Upper lobe of left lung (tissue), 6 donors: ENCODE measurements around the gene BAZ1B. TPM values are rescaled to one million over a fixed set of nuclear protein-coding genes. Genes with fewer than 3 reads are reported as not detected.

ENCODE experiments used
- ATAC-seq, 2 donors: fragments of 200-7000 bp; cut with Tn5 transposase; one replicate each; pipeline ENCODE4 v1.9.1; 2022; ENCODE audit warnings: mild to moderate bottlenecking in 2 of 2, moderate library complexity in 2 of 2; ENCODE audit not compliant: low FRiP score in 2 of 2
- DNase-seq, 2 donors: peaks; one replicate each; pipeline ENCODE4 v3.0.0-alpha.2; 2019 to 2020
- H3K27ac ChIP-seq, 4 donors: fragments of 200-600 bp; sonication (generic); one replicate each; pipeline ENCODE4 v1.5.1; 2016 to 2019
- H3K27me3 ChIP-seq, 4 donors: fragments of 200-600 bp; sonication (generic); one replicate each; pipeline ENCODE4 v1.5.1; 2017 to 2019
- H3K36me3 ChIP-seq, 4 donors: fragments of 200-600 bp; sonication (generic); one replicate each; pipeline ENCODE4 v1.5.1; 2016 to 2019
- H3K4me1 ChIP-seq, 4 donors: fragments of 200-600 bp; sonication (generic); one replicate each; pipeline ENCODE4 v1.5.1; 2018 to 2019
- H3K4me3 ChIP-seq, 4 donors: fragments of 200-600 bp; sonication (generic); one replicate each; pipeline ENCODE4 v1.5.1; 2017 to 2019; ENCODE audit warnings: mild to moderate bottlenecking in 2 of 4, moderate library complexity in 1 of 4
- H3K9me3 ChIP-seq, 4 donors: fragments of 200-600 bp; sonication (generic); one replicate each; pipeline ENCODE4 v1.5.1; 2018 to 2019
- CTCF ChIP-seq, 6 experiments: fragments of 450-650 bp in 4 of 6; fragments of 200-600 bp in 2 of 6; sonication (generic) in 2 of 6; IDR thresholded peaks; one replicate each; pipeline ENCODE4 v1.5.1; 2016 to 2019; ENCODE audit warnings: antibody characterized with exemption in 6 of 6
- EP300 ChIP-seq, 4 donors: sonication (generic); formaldehyde crosslinking; IDR thresholded peaks; one replicate each; pipeline ENCODE4 v1.5.1; 2017; ENCODE audit warnings: antibody characterized with exemption in 4 of 4, control low read depth in 2 of 4
- POLR2A ChIP-seq, 4 donors: fragments of 450-650 bp; IDR thresholded peaks; one replicate each; pipeline ENCODE4 v1.5.1; 2016 to 2017; ENCODE audit warnings: antibody characterized with exemption in 4 of 4, mild to moderate bottlenecking in 2 of 4
- POLR2AphosphoS5 ChIP-seq, 2 donors: sonication (generic); formaldehyde crosslinking; IDR thresholded peaks; one replicate each; pipeline ENCODE4 v1.5.1; 2017; ENCODE audit warnings: antibody characterized with exemption in 2 of 2
- WGBS, 2 donors: methylation state at CpG; one replicate each; pipeline ENCODE4 v1.1.5; 2017 to 2018; 5-methylcytosine and 5-hydroxymethylcytosine counted together
- total RNA-seq, 6 donors: library from RNA; depleted of rRNA in 4 of 6; stranded (reverse); fragments of >200 nt in 4 of 6; gene quantifications; one replicate each; pipeline versions ENCODE4 v1.1.0 to v1.2.1, GENCODE V29; 2016 to 2021
- donor health status: DM: no; HTN: no; CAD: no; lungs with moderate emphysema.
- donor health status: DM: no; HTN: yes; CAD: no; lungs with severe emphysema.

The BAZ1B gene
- total RNA-seq, 6 donors from 2014 or later = 45.8 to 71.4 (median 56.0) TPM

DNA sequence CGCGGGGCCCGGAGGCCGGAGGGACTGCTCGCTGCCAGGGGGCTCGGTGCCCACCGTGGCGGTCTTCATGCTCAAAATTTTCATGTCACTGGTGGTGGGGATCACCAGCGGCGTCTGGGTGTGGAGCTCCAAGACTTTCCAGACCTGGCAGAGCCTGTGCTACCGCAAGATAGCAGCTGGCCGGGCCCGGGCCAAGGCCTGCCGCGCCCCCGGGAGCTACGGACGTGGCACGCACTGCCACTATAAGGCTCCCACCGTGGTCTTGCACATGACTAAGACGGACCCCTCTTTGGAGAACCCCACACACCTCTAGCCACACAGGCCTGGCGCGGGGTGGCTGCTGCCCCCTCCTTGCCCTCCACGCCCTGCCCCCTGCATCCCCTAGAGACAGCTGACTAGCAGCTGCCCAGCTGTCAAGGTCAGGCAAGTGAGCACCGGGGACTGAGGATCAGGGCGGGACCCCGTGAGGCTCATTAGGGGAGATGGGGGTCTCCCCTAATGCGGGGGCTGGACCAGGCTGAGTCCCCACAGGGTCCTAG is 86.6 kb downstream of the BAZ1B start:
- no peak overlapping the region for H3K4me3 ChIP-seq
- ATAC-seq (no peak), DNase-seq (peak in 1 of 2 donors; percentile 66)
- peaks cover 0 to 9% (median 0%) of the 10 kb centered on the region in 4 donors for H3K27me3 ChIP-seq
- TF ChIP-seq POLR2AphosphoS5 (IDR thresholded peaks at IDR 0.05) = no peak
- TF ChIP-seq CTCF (IDR thresholded peaks at IDR 0.05) = no peak
- TF ChIP-seq POLR2A (IDR thresholded peaks at IDR 0.05) = no peak
- TF ChIP-seq EP300 (IDR thresholded peaks at IDR 0.05) = no peak
- H3K9me3 ChIP-seq = peaks cover 0 to 7% (median 0%) of the 10 kb centered on the region in 4 donors
- H3K27ac ChIP-seq = no peak overlapping the region
- peaks cover 0 to 29% (median 3%) of the 10 kb centered on the region in 4 donors for H3K4me1 ChIP-seq
- peaks cover 4 to 19% (median 17%) of the 10 kb centered on the region in 4 donors for H3K36me3 ChIP-seq
- 79 to 84% methylated on average over 19 to 23 of the region's 28 CpGs for WGBS, 2 donors

DNA sequence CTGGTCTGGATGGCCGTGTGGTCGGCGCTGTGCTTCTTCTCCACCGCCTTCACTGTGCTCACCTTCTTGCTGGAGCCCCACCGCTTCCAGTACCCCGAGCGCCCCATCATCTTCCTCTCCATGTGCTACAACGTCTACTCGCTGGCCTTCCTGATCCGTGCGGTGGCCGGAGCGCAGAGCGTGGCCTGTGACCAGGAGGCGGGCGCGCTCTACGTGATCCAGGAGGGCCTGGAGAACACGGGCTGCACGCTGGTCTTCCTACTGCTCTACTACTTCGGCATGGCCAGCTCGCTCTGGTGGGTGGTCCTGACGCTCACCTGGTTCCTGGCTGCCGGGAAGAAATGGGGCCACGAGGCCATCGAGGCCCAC is 87.4 kb downstream of the BAZ1B start:
- WGBS, 2 donors = 98 to 99% methylated on average over 18 to 25 of the region's 26 CpGs
- ATAC-seq (no peak), DNase-seq (no peak)
- Histone ChIP-seq H3K27ac (no peak overlapping the region), H3K36me3 (peaks cover 0 to 11% (median 10%) of the 10 kb centered on the region in 4 donors), H3K9me3 (peaks cover 0 to 7% (median 0%) of the 10 kb centered on the region in 4 donors), H3K4me1 (peaks cover 0 to 29% (median 3%) of the 10 kb centered on the region in 4 donors), H3K4me3 (no peak overlapping the region), H3K27me3 (peaks cover 0 to 9% (median 0%) of the 10 kb centered on the region in 4 donors)
- TF ChIP-seq EP300 (IDR thresholded peaks at IDR 0.05) = no peak
- no peak for TF ChIP-seq POLR2AphosphoS5 (IDR thresholded peaks at IDR 0.05)
- TF ChIP-seq CTCF (IDR thresholded peaks at IDR 0.05) = no peak
- no peak for TF ChIP-seq POLR2A (IDR thresholded peaks at IDR 0.05)

DNA sequence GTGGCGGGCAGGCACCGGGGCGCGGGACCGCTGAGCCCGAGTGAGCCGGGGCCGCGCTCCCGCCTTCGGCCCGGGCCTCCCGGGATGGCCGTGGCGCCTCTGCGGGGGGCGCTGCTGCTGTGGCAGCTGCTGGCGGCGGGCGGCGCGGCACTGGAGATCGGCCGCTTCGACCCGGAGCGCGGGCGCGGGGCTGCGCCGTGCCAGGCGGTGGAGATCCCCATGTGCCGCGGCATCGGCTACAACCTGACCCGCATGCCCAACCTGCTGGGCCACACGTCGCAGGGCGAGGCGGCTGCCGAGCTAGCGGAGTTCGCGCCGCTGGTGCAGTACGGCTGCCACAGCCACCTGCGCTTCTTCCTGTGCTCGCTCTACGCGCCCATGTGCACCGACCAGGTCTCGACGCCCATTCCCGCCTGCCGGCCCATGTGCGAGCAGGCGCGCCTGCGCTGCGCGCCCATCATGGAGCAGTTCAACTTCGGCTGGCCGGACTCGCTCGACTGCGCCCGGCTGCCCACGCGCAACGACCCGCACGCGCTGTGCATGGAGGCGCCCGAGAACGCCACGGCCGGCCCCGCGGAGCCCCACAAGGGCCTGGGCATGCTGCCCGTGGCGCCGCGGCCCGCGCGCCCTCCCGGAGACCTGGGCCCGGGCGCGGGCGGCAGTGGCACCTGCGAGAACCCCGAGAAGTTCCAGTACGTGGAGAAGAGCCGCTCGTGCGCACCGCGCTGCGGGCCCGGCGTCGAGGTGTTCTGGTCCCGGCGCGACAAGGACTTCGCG is 88.0 kb downstream of the BAZ1B start:
- H3K9me3 ChIP-seq = peaks cover 0 to 7% (median 0%) of the 10 kb centered on the region in 4 donors
- H3K36me3 ChIP-seq = peaks cover 0 to 5% (median 4%) of the 10 kb centered on the region in 4 donors
- peaks cover 0 to 29% (median 3%) of the 10 kb centered on the region in 4 donors for H3K4me1 ChIP-seq
- no peak overlapping the region for H3K27ac ChIP-seq
- H3K27me3 ChIP-seq = peaks cover 0 to 9% (median 0%) of the 10 kb centered on the region in 4 donors
- peak overlapping the region; percentile 2 to 52 (median 50) for H3K4me3 ChIP-seq
- no peak for TF ChIP-seq POLR2A (IDR thresholded peaks at IDR 0.05)
- no peak for TF ChIP-seq CTCF (IDR thresholded peaks at IDR 0.05)
- TF ChIP-seq POLR2AphosphoS5 (IDR thresholded peaks at IDR 0.05) = no peak
- TF ChIP-seq EP300 (IDR thresholded peaks at IDR 0.05) = no peak
- peak in 1 of 2 donors; percentile 89 for DNase-seq
- ATAC-seq = no peak
- WGBS, 2 donors = 57 to 64% methylated on average over 36 to 77 of the region's 110 CpGs

DNA sequence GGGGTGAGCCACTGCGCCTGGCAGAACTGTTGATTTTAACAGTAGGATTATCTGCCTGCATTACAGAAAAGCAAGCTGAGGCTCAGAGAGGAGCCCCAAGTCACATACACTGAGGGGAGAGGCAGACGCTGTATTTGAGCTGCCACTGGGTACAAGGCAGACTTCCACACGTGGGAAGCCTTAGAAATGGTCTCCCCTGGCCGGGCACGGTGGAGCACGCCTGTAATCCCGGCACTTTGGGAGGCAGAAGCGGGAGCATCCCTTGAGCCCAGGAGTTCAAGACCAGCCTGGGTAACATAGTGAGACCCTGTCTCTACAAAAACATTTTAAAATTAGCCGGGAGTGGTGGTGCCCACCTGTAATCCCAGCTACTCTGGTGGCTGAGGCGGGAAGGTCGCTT is 89.4 kb downstream of the BAZ1B start:
- no peak for TF ChIP-seq CTCF (IDR thresholded peaks at IDR 0.05)
- TF ChIP-seq POLR2AphosphoS5 (IDR thresholded peaks at IDR 0.05) = no peak
- no peak for TF ChIP-seq POLR2A (IDR thresholded peaks at IDR 0.05)
- no peak for TF ChIP-seq EP300 (IDR thresholded peaks at IDR 0.05)
- no peaks in the 10 kb centered on the region for H3K36me3 ChIP-seq
- no peak overlapping the region for H3K27ac ChIP-seq
- DNase-seq = no peak
- H3K27me3 ChIP-seq = peaks cover 0 to 9% (median 0%) of the 10 kb centered on the region in 4 donors
- no peak overlapping the region for H3K4me3 ChIP-seq
- peaks cover 0 to 29% (median 3%) of the 10 kb centered on the region in 4 donors for H3K4me1 ChIP-seq
- no peak for ATAC-seq
- peaks cover 0 to 7% (median 0%) of the 10 kb centered on the region in 4 donors for H3K9me3 ChIP-seq
- WGBS, 2 donors = 87 to 90% methylated on average over 11 of the region's 11 CpGs
